ENCODE measurements around the gene MYL2.

MYL2 gene

GRCh38 chr12:110929818-110930217 lies 9.4 kb upstream of the MYL2 start:
- no peak for DNase-seq

DNA sequence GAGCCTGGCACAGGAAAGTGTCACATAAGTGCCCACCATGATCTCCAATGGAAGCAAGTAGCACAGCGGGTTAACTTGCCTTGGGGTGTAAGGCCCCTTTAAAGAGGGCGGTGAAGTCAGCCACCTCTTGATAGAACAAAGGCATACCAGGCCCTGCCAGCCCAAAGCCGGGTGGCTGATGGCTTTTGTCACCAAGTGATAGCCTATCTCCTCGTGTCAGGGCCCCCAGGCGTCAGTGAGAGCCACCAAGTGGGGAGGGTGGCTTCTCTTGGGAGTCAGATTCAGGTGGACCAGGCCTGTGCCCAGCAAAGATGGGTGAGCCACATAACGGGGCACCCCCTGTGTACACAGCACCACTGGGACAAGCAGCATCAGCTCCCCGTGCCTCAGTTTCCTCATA lies 8.3 kb upstream of the MYL2 start:
- DNase-seq = no peak

GRCh38 chr12:110927546-110927945 lies 7.2 kb upstream of the MYL2 start:
- DNase-seq = no peak

- DNase-seq = no peak
Observed at GRCh38 chr12:110923692-110924334, 3.4 kb upstream of the MYL2 start.

DNA sequence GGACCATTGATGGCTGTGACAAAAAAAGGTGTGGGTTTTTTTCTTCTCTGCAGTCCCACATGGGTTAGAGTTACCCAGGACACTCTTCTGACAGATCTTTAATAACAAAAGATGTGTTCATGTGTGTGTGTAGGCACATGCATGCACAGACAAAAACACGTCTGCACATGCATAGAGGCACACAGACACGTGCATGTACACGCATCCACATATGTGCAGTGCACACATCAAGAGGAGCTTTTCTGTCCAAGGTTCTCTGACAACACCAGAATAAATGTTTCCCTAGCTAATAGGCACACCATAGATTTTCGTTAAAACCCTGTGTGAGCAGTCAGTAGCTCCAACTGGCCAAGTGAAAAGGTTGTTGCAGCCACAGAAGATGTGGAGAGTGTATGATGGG lies 2.8 kb upstream of the MYL2 start:
- DNase-seq = no peak

- DNase-seq = no peak
Observed at GRCh38 chr12:110922652-110923051, 2.3 kb upstream of the MYL2 start.

DNA sequence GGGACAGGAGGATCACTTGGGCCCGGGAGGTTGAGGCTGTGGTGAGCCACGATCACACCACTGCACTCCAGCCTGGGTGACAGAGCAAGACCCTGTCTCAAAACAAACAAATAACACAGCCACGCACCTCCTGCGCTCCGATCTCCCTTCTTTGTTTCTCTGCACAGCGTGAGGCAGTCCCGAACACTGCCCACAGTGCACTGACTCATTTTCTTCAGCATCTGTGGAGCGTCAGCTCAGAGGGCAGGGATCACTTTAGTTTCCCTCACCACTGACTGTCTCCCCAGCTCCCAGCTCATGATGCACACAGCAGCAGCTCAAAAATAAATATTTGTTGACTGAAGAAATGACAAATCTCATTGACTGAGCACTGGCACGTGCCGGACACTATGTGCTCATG lies 883 bp upstream of the MYL2 start:
- no peak for DNase-seq

GRCh38 chr12:110919720-110920119 lies 659 bp downstream of the MYL2 start:
- no peak for DNase-seq

- no peak for DNase-seq
Observed at GRCh38 chr12:110917961-110918360, 2.4 kb downstream of the MYL2 start.

DNA sequence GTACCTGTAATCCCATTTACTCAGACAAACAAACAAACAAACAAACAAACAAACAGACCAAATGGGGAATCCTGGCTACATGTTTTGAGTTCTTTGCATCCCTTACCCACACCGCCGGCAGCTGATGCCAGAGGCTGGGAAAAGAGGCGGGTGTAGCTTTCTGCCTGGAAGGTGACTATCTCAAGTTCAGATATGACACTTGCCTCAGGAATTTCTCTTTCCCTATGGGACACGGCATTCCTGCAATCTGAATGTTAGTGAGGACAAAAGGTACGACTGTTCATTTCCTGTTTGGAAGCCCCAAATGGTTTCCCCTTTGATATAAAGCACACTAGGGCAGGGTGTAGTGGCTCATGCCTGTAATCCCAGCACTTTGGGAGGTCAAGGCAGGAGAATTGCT lies 2.9 kb downstream of the MYL2 start:
- DNase-seq = no peak

DNA sequence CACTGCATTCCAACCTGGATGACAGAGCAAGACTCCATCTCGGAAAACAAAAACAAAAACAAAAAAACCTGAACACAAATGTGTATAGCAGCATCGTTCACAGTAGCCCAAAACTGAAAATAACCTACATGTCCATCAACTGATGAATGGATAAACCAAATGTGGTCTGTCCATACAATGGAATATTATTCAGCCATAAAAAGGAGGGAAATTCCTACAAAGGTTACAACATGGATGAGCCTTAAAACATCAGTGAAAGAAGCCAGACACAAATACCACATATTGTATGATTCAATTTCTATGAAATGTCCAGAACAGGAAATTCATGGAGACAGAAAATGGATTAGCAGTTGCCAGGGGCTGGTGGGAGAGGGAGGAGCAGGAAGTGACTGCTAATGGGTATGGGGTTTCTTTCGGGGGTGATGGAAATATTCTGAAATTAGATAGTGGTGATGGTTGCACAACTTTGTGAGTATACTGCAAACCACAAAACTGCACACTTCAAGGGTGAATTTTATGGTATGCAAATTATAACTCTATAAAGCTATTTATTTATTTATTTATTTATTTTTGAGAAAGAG lies 4.0 kb downstream of the MYL2 start:
- no peak for DNase-seq

- no peak for DNase-seq
Observed at GRCh38 chr12:110913119-110914056, 7.0 kb downstream of the MYL2 start.

GRCh38 chr12:110912263-110912662 lies 8.1 kb downstream of the MYL2 start:
- DNase-seq = no peak

GRCh38 chr12:110908377-110909152 lies 11.8 kb downstream of the MYL2 start:
- no peak for DNase-seq

- DNase-seq = no peak
Observed at GRCh38 chr12:110907583-110907982, 12.8 kb downstream of the MYL2 start.

- DNase-seq = no peak
Observed at GRCh38 chr12:110906985-110907384, 13.4 kb downstream of the MYL2 start.

GRCh38 chr12:110906516-110906915 lies 13.9 kb downstream of the MYL2 start:
- no peak for DNase-seq

- DNase-seq = no peak
Observed at GRCh38 chr12:110906083-110906482, 14.3 kb downstream of the MYL2 start.

DNA sequence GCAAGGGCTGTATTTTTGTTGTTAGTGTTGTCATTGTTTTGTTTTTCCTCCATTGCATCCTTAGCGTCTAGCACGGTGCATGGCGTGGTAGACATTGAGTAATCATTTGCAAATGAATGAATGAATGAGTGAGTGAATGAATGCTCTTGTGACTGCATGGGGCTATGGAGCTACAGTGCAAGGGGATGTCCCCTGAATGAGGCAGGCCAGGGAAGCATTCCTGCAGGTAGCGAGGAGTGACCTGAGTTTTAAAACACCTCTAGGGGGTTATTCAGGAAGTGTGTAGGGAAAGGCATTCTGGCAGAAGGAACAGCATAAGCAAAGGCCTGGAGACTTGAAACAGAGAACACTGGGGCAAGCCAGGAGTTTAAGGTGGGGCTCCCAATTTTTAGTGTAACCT lies 16.9 kb downstream of the MYL2 start:
- DNase-seq = no peak

DNA sequence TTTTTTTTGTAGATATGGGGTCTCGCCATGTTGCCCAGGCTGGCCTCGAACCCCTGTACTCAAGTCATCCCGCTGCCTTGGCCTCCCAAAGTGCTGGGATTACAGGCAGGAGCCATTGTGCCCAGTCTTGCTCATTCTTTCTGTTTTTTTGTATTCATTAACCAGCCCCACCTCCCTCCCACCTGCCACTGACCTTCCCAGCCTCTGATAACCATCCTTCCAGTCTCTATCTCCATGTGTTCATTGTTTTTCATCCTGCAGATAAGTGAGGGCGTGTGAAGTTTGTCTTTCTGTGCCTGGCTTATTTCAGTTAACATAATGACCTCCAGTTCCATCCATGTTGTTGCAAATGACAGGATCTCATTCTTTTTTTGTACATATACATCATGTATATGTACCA lies 19.0 kb downstream of the MYL2 start:
- DNase-seq = no peak

GRCh38 chr12:110896559-110896958 lies 23.8 kb downstream of the MYL2 start:
- DNase-seq = no peak

GRCh38 chr12:110893956-110894355 lies 26.4 kb downstream of the MYL2 start:
- DNase-seq = no peak

DNA sequence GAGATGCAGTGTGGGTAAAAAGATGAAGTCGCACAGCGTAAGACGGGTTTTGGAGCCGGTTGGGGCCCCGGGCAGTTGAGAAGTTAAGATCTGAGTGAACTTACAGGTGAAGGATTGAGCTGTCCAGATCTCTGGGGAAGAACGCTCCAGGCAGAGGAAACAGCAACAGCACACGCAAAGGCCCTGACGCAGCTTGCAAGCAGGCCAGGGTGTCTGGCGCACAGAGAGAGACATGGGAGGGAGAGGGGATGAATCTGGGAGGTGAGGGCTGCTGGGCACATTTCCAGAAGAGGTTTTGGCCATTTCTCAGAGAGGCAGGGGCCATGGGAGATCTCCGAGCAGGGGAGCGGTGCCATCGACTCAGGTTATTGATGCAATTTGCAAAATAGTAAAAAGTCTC lies 31.0 kb downstream of the MYL2 start:
- DNase-seq = no peak

Measured in GDM1 (cell line).